C4-2B (cell line): ENCODE results near the gene ZCCHC2.

ENCODE experiments used
- ZFX ChIP-seq: fragments of 450-650 bp; IDR thresholded peaks from 2 replicates; pipeline ENCODE4 v1.6.1; 2017
- TF ChIP-seq, protein P1 (sequence below): fragments of 450-650 bp; conservative IDR thresholded peaks from 2 replicates; pipeline ENCODE4 v1.5.1; 2017; ENCODE audit warnings: mild to moderate bottlenecking

DNA sequence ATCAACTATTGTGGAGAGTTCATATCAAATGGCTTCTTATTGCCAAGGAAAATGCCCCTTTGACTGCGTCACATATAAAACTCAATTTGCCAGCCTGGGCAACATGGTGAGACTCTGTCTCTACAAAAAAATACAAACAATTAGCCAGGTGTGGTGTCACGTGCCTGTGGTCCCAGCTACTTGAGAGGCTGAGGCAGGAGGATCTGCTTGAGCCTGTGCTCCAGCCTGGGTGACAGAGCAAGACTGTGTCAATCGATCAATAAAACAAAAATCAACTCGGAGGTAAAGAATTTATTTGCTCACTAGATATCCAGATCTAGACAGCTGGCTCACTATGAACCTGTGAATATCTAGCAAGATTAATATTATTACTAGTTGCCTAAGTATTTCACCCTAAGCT, 1.7 kb upstream of the ZCCHC2 start:
- TF ChIP-seq, protein P1, sequence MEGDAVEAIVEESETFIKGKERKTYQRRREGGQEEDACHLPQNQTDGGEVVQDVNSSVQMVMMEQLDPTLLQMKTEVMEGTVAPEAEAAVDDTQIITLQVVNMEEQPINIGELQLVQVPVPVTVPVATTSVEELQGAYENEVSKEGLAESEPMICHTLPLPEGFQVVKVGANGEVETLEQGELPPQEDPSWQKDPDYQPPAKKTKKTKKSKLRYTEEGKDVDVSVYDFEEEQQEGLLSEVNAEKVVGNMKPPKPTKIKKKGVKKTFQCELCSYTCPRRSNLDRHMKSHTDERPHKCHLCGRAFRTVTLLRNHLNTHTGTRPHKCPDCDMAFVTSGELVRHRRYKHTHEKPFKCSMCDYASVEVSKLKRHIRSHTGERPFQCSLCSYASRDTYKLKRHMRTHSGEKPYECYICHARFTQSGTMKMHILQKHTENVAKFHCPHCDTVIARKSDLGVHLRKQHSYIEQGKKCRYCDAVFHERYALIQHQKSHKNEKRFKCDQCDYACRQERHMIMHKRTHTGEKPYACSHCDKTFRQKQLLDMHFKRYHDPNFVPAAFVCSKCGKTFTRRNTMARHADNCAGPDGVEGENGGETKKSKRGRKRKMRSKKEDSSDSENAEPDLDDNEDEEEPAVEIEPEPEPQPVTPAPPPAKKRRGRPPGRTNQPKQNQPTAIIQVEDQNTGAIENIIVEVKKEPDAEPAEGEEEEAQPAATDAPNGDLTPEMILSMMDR, result no peak
- TF ChIP-seq ZFX, result no peak
